Glutamatergic neuron (in vitro differentiated cells): ENCODE measurements around the gene NLRC4. TPM values are rescaled to one million over a fixed set of nuclear protein-coding genes. Genes with fewer than 3 reads are reported as not detected.

Experiments
- DNase-seq: peaks from one replicate; pipeline ENCODE4 v3.0.0; 2022
- H3K27ac Mint-ChIP-seq: one replicate; pipeline ENCODE4 v1.8.0; 2020; ENCODE audit warnings: mild to moderate bottlenecking, mixed read lengths, inconsistent platforms; ENCODE audit not compliant: unreplicated experiment
- H3K27me3 Mint-ChIP-seq: one replicate; pipeline ENCODE4 v1.8.0; 2020; ENCODE audit warnings: mild to moderate bottlenecking, moderate library complexity, mixed read lengths, inconsistent platforms; ENCODE audit not compliant: unreplicated experiment
- H3K36me3 Mint-ChIP-seq: one replicate; pipeline ENCODE4 v1.8.0; 2020; ENCODE audit warnings: mild to moderate bottlenecking, mixed read lengths, inconsistent platforms; ENCODE audit not compliant: unreplicated experiment
- H3K4me1 Mint-ChIP-seq: one replicate; pipeline ENCODE4 v1.8.0; 2020; ENCODE audit warnings: mild to moderate bottlenecking, low read depth, mixed read lengths, inconsistent platforms; ENCODE audit not compliant: unreplicated experiment
- H3K4me3 Mint-ChIP-seq: one replicate; pipeline ENCODE4 v1.8.0; 2020; ENCODE audit warnings: mild to moderate bottlenecking, mixed read lengths, inconsistent platforms; ENCODE audit not compliant: unreplicated experiment
- H3K9me3 Mint-ChIP-seq: one replicate; pipeline ENCODE4 v1.8.0; 2020; ENCODE audit warnings: mild to moderate bottlenecking, moderate library complexity, mixed read lengths, inconsistent platforms; ENCODE audit not compliant: unreplicated experiment
- total RNA-seq: library from RNA; stranded (reverse); fragmentation: NEBNext Ultra II Directional; extraction: Animal tissue kit (Norgen Biotek cat#: 25700); gene quantifications from one replicate; pipeline ENCODE4 v1.2.1, GENCODE V29; 2021; ENCODE audit not compliant: unreplicated experiment
- TF ChIP-seq, protein P1 (sequence below): fragments of 200-600 bp; sonication (generic); IDR thresholded peaks from one replicate; pipeline ENCODE4 v1.5.0; 2021; ENCODE audit not compliant: partially characterized antibody, unreplicated experiment

The NLRC4 gene
- total RNA-seq, 1 donor from 2014 or later: not detected

- Mint-ChIP-seq H3K27ac (no peak overlapping the region), H3K27me3 (no peaks in the 10 kb centered on the region), H3K4me3 (no peak overlapping the region), H3K9me3 (peaks cover 2% of the 10 kb centered on the region), H3K4me1 (peaks cover 4% of the 10 kb centered on the region), H3K36me3 (peaks cover under 1% of the 10 kb centered on the region)
- TF ChIP-seq, protein P1, sequence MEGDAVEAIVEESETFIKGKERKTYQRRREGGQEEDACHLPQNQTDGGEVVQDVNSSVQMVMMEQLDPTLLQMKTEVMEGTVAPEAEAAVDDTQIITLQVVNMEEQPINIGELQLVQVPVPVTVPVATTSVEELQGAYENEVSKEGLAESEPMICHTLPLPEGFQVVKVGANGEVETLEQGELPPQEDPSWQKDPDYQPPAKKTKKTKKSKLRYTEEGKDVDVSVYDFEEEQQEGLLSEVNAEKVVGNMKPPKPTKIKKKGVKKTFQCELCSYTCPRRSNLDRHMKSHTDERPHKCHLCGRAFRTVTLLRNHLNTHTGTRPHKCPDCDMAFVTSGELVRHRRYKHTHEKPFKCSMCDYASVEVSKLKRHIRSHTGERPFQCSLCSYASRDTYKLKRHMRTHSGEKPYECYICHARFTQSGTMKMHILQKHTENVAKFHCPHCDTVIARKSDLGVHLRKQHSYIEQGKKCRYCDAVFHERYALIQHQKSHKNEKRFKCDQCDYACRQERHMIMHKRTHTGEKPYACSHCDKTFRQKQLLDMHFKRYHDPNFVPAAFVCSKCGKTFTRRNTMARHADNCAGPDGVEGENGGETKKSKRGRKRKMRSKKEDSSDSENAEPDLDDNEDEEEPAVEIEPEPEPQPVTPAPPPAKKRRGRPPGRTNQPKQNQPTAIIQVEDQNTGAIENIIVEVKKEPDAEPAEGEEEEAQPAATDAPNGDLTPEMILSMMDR: no peak
- DNase-seq: no peak
Observed at GRCh38 chr2:32290000-32290339, 25.3 kb upstream of the NLRC4 start.

GRCh38 chr2:32289165-32289999 lies 24.7 kb upstream of the NLRC4 start:
- TF ChIP-seq, protein P1: no peak
- H3K36me3 Mint-ChIP-seq: no peaks in the 10 kb centered on the region

GRCh38 chr2:32284321-32284720 lies 19.6 kb upstream of the NLRC4 start:
- TF ChIP-seq, protein P1: no peak
- Mint-ChIP-seq H3K36me3 (no peaks in the 10 kb centered on the region), H3K4me1 (peaks cover 9% of the 10 kb centered on the region), H3K27me3 (no peaks in the 10 kb centered on the region), H3K27ac (no peak overlapping the region), H3K9me3 (no peaks in the 10 kb centered on the region), H3K4me3 (no peak overlapping the region)
- no peak for DNase-seq

More at GRCh38 chr2:32289165-32289999, 24.7 kb upstream of the NLRC4 start:
- Mint-ChIP-seq H3K27ac (no peak overlapping the region), H3K4me3 (no peak overlapping the region), H3K4me1 (peaks cover 9% of the 10 kb centered on the region), H3K27me3 (no peaks in the 10 kb centered on the region), H3K9me3 (peaks cover 2% of the 10 kb centered on the region)
- no peak for DNase-seq

DNA sequence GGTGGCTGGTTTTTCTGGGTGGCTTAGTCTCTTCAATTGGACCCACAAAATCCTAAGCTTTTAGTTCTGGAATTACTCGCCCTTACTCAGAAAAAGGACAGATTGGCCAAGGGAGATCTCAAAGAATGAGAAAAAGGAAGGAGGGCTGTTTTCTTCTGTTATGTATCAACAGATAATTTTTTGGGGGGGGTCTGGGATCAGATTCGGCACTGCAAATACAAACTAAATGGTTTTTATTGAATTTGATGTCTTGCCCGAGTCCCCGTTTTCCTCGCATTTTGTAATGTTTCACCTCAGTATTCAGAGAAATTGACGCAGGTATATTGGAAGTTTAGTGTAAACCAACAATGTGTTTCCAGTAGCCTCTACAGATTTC lies 13.8 kb upstream of the NLRC4 start:
- Mint-ChIP-seq H3K27me3 (no peaks in the 10 kb centered on the region), H3K36me3 (no peaks in the 10 kb centered on the region), H3K9me3 (peaks cover 3% of the 10 kb centered on the region), H3K4me3 (peak overlapping the region; percentile 98), H3K4me1 (peaks cover 2% of the 10 kb centered on the region), H3K27ac (peak overlapping the region; percentile 95)
- DNase-seq: no peak
- TF ChIP-seq, protein P1: no peak
